A673 (cell line): ENCODE measurements around the gene LITAF.

Source experiments
- CTCF ChIP-seq: fragments of 300-800, 200-600 bp; sonication (generic); conservative IDR thresholded peaks from 2 replicates; pipeline ENCODE4 v1.5.1; 2017; ENCODE audit warnings: low read depth, mild to moderate bottlenecking, antibody characterized with exemption, low read length, moderate library complexity, mixed read lengths
- EZH2 ChIP-seq: fragments of 200-600 bp; sonication (generic); IDR thresholded peaks from 2 replicates; pipeline ENCODE4 v1.6.1; 2017; ENCODE audit warnings: borderline replicate concordance, low read depth, mild to moderate bottlenecking, mixed read lengths, antibody characterized with exemption, low read length; ENCODE audit not compliant: poor library complexity, severe bottlenecking

GRCh38 chr16:11603331-11603750, 16.6 kb upstream of the LITAF start:
- TF ChIP-seq CTCF (no peak), EZH2 (no peak)
